Measurements from ENCODE around the gene GLT1D1.

DNA sequence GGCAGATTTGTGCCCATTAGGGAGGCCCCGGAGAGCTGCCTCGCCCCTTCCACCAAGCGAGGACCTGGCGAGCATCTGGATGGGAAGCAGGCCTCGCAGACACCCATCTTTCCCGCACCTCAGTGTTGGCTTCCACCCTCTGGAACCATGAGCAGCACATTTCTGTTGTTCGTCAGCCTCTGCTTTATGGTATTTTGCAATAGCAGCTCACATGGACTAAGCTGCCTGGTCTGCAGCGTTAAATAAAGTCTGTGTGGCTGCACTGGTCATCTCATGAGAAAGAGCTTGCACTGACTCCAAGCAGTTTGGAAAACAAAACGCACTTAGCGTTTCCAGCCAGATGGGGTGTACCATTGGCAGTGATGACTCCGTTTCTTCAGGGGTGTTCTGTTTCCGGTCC lies 75.8 kb downstream of the GLT1D1 start:
- TF ChIP-seq JUN (IDR thresholded peaks at IDR 0.05; ENCODE audit: low read depth, low read length) = no peak
- TF ChIP-seq CHD1 (IDR thresholded peaks at IDR 0.05; ENCODE audit: low read depth, low read length) = no peak

All from H1 (cell line).